ES-I3 (cell line): Measurements from ENCODE around the gene PTRHD1.
A peak's percentile ranks its signal among the peaks of the same experiment; 100 is the strongest.
"Not testable (repeated sequence)": the region's sequence is repeated elsewhere in the genome, so short reads cannot be mapped to it uniquely, and the experiment has no call there.

ENCODE experiments used
- H3K36me3 ChIP-seq: 2 replicates; pipeline ENCODE4 v1.6.1; 2013; ENCODE audit warnings: mild to moderate bottlenecking, low read length, control low read depth, moderate library complexity; ENCODE audit not compliant: insufficient read depth
- H3K4me1 ChIP-seq: 2 replicates; pipeline ENCODE4 v1.6.1; 2013; ENCODE audit warnings: mild to moderate bottlenecking, control low read depth, low read length; ENCODE audit not compliant: insufficient read depth
- H3K9ac ChIP-seq: 2 replicates; pipeline ENCODE4 v1.6.1; 2013; ENCODE audit warnings: low read depth, mild to moderate bottlenecking, low read length, moderate library complexity
- H3K9me3 ChIP-seq: 2 replicates; pipeline ENCODE4 v1.6.1; 2013; ENCODE audit warnings: mild to moderate bottlenecking, low read length, moderate library complexity; ENCODE audit not compliant: control insufficient read depth, insufficient read depth

The PTRHD1 gene

GRCh38 chr2:24809316-24810007 lies 16.3 kb upstream of the PTRHD1 start:
- H3K4me1 ChIP-seq: no peaks in the 10 kb centered on the region
- H3K9me3 ChIP-seq: peaks cover 7% of the 10 kb centered on the region
- no peak overlapping the region for H3K9ac ChIP-seq
- H3K36me3 ChIP-seq: peaks cover 10% of the 10 kb centered on the region

- H3K9me3 ChIP-seq: peaks cover 7% of the 10 kb centered on the region
Measured at GRCh38 chr2:24806661-24807036, 13.5 kb upstream of the PTRHD1 start.

GRCh38 chr2:24805811-24806660 lies 12.8 kb upstream of the PTRHD1 start:
- H3K36me3 ChIP-seq: peaks cover 10% of the 10 kb centered on the region
- not testable (repeated sequence) for H3K9ac ChIP-seq, H3K4me1 ChIP-seq, H3K9me3 ChIP-seq

More at GRCh38 chr2:24806661-24807036, 13.5 kb upstream of the PTRHD1 start:
- no peak overlapping the region for H3K9ac ChIP-seq
- H3K4me1 ChIP-seq: no peaks in the 10 kb centered on the region
- peaks cover 10% of the 10 kb centered on the region for H3K36me3 ChIP-seq

- H3K9me3 ChIP-seq, H3K4me1 ChIP-seq, H3K9ac ChIP-seq: not testable (repeated sequence)
- H3K36me3 ChIP-seq: peaks cover 26% of the 10 kb centered on the region
Measured at GRCh38 chr2:24800487-24800886, 7.3 kb upstream of the PTRHD1 start.

- Histone ChIP-seq H3K36me3 (peaks cover 25% of the 10 kb centered on the region), H3K9ac (no peak overlapping the region), H3K9me3 (no peaks in the 10 kb centered on the region; the same call in 1 of the 2 replicates), H3K4me1 (no peaks in the 10 kb centered on the region; the same call in 1 of the 2 replicates)
Measured at GRCh38 chr2:24797644-24798043, 4.5 kb upstream of the PTRHD1 start.

GRCh38 chr2:24793761-24794435 lies 707 bp upstream of the PTRHD1 start:
- peaks cover 17% of the 10 kb centered on the region for H3K4me1 ChIP-seq
- no peaks in the 10 kb centered on the region for H3K9me3 ChIP-seq
- peaks cover 17% of the 10 kb centered on the region for H3K36me3 ChIP-seq
- H3K9ac ChIP-seq: peak overlapping the region; percentile 82

- Histone ChIP-seq H3K9ac (peak overlapping the region; percentile 82), H3K9me3 (no peaks in the 10 kb centered on the region), H3K36me3 (peaks cover 12% of the 10 kb centered on the region), H3K4me1 (peaks cover 17% of the 10 kb centered on the region)
Measured at GRCh38 chr2:24792542-24792873, 683 bp downstream of the PTRHD1 start.

GRCh38 chr2:24791452-24791851 lies 1.7 kb downstream of the PTRHD1 start:
- Histone ChIP-seq H3K9me3 (no peaks in the 10 kb centered on the region), H3K4me1 (peaks cover 17% of the 10 kb centered on the region), H3K9ac (0 out of 2 replicates have a peak overlapping the region, but pooled peaks have one; percentile 82), H3K36me3 (peaks cover 3% of the 10 kb centered on the region; the same call in 1 of the 2 replicates)

- H3K9ac ChIP-seq: no peak overlapping the region
- peaks cover 17% of the 10 kb centered on the region for H3K4me1 ChIP-seq
- H3K36me3 ChIP-seq: no peaks in the 10 kb centered on the region
- H3K9me3 ChIP-seq: no peaks in the 10 kb centered on the region
Measured at GRCh38 chr2:24788816-24789215, 4.4 kb downstream of the PTRHD1 start.

- H3K36me3 ChIP-seq: no peaks in the 10 kb centered on the region
- H3K4me1 ChIP-seq: peaks cover 17% of the 10 kb centered on the region
- H3K9me3 ChIP-seq: no peaks in the 10 kb centered on the region
- H3K9ac ChIP-seq: no peak overlapping the region
Measured at GRCh38 chr2:24787532-24787931, 5.7 kb downstream of the PTRHD1 start.

GRCh38 chr2:24785671-24786321 lies 7.4 kb downstream of the PTRHD1 start:
- H3K9me3 ChIP-seq: no peaks in the 10 kb centered on the region
- no peak overlapping the region for H3K9ac ChIP-seq
- H3K4me1 ChIP-seq: peaks cover 7% of the 10 kb centered on the region; the same call in 1 of the 2 replicates
- H3K36me3 ChIP-seq: no peaks in the 10 kb centered on the region

- no peak overlapping the region for H3K9ac ChIP-seq
- peaks cover 6% of the 10 kb centered on the region; the same call in 1 of the 2 replicates for H3K4me1 ChIP-seq
- H3K36me3 ChIP-seq: no peaks in the 10 kb centered on the region
- no peaks in the 10 kb centered on the region for H3K9me3 ChIP-seq
Measured at GRCh38 chr2:24783641-24784040, 9.6 kb downstream of the PTRHD1 start.

GRCh38 chr2:24779116-24779515 lies 14.1 kb downstream of the PTRHD1 start:
- Histone ChIP-seq H3K36me3 (no peaks in the 10 kb centered on the region), H3K9me3 (no peaks in the 10 kb centered on the region), H3K4me1 (peaks cover 13% of the 10 kb centered on the region; the same call in 1 of the 2 replicates), H3K9ac (no peak overlapping the region)

GRCh38 chr2:24774373-24774772 lies 18.8 kb downstream of the PTRHD1 start:
- H3K9me3 ChIP-seq: no peaks in the 10 kb centered on the region
- no peak overlapping the region for H3K9ac ChIP-seq
- H3K4me1 ChIP-seq: peaks cover 13% of the 10 kb centered on the region; the same call in 1 of the 2 replicates
- H3K36me3 ChIP-seq: no peaks in the 10 kb centered on the region
